ENCODE measurements around the gene IRF1.
A peak's percentile ranks its signal among the peaks of the same experiment; 100 is the strongest.
"Not testable (repeated sequence)": the region's sequence is repeated elsewhere in the genome, so short reads cannot be mapped to it uniquely, and the experiment has no call there.

Gene IRF1, protein sequence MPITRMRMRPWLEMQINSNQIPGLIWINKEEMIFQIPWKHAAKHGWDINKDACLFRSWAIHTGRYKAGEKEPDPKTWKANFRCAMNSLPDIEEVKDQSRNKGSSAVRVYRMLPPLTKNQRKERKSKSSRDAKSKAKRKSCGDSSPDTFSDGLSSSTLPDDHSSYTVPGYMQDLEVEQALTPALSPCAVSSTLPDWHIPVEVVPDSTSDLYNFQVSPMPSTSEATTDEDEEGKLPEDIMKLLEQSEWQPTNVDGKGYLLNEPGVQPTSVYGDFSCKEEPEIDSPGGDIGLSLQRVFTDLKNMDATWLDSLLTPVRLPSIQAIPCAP

GRCh38 chr5:132490484-132491367 lies at the start of gene IRF1:
Gene IRF1, minus strand, starts transcription at chr5:132490773. Its CDS starts 1,295 bp downstream, at chr5:132489478.
- DNase-seq = peak; percentile 96

DNA sequence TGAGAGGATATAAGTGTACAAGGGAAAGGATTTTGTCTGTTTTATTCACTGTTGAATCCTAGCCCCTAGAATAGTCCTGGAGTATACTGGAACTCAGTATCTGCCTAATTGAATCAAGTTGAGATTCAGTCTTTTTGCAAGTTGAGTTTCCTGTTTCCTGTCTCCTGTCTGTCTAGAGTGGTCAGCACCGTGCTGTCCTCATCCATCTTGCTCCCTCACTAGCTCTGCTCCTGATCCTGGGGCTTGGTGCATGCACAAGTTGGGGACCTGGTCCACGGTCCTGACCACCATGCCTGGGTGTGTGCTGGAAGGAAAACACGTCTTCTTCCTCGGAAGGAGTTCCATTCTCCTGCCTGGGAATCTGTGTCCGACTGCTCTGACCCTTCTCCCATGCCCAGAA lies 49.6 kb upstream of the IRF1 start:
- no peak for DNase-seq

- no peak for DNase-seq
These were observed 49.1 kb upstream of the IRF1 start for GRCh38 chr5:132539716-132540115.

GRCh38 chr5:132530946-132531345 lies 40.4 kb upstream of the IRF1 start:
- no peak for DNase-seq

- DNase-seq = no peak
These were observed 38.5 kb upstream of the IRF1 start for GRCh38 chr5:132528866-132529634.

- no peak for DNase-seq
These were observed 37.4 kb upstream of the IRF1 start for GRCh38 chr5:132528021-132528420.

DNA sequence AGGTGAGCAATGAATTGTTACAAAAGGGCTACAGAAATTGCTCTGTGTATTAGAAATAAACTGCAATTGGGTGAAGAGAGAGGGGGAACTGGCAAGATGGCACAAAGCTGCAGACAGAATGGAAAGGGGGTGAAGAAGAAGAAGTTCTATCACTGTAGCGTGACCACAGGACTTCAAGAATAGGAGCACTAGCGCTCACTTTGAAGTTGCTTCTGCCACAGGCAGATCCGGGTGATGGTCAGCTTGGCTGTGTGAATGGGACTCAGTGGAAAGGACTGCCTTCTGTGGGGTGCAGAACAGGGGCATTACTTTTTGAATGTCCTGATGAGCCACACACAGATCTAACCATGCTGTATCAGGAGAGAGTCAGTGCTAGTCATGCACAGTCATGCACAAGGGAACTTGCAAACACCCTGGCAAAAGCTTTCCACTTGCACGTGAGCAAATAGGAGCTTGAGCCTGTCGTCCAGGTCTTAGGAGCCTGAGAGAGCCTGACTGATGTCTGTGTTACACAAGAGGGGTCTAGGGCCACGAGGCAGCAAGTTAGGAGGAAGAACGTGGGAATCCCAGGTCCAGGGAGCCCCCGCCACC lies 36.5 kb upstream of the IRF1 start:
- DNase-seq = no peak

DNA sequence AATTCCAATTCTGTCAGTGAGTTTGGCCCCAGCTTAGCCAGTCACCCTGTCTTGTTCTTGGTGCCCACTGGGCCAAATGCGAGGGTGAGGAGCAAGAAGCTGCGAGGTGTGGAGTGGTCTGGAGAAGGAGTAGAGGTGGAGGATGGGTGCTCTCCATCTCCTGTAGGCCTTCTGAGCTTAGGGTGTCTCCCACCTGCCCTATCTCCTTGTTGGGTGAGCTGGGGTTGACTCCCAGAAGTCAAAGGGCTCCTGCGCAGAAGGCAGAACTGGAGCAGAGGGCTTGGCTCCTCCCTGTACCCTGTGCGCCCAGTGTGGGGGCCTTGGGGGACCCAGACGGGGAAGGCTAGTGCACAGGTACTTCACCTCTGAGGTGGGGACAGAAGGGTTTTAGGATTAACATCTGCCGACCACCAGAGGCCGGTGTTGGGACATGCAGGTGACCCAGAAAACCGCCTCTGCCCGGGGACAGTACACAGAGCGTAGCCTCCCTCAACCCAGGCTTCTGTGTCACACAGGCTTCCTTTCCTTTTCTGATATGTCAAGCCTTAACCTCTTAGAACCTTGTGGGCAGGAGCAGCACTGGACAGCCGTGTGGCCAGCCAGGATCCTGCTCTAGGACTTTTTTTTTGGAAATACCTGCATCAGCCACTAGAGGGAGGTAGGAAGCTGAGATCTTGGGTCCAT lies 35.9 kb upstream of the IRF1 start:
- DNase-seq = peak; percentile 50

DNA sequence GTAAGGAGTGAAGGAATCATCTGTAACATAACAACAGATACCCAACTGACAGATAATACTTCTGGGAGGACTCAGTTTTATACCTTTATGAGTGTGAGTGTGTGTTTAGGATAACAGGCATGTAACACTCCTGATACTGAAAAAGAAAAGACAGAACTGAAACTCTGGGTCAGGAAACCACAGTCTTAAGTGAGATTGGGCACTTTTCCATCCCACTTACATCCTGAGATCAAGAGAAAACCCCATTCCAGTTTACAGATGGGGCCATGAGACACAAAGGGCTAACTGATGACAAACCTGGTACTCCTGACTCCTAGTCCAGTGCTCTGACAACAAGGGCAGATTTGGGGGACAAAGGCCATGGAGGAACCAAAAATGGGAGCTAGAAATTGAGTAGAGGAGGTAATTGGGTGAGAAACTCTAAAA lies 34.7 kb upstream of the IRF1 start:
- DNase-seq = peak; percentile 2

- not testable (repeated sequence) for DNase-seq
These were observed 34.3 kb upstream of the IRF1 start for GRCh38 chr5:132524877-132525276.

DNA sequence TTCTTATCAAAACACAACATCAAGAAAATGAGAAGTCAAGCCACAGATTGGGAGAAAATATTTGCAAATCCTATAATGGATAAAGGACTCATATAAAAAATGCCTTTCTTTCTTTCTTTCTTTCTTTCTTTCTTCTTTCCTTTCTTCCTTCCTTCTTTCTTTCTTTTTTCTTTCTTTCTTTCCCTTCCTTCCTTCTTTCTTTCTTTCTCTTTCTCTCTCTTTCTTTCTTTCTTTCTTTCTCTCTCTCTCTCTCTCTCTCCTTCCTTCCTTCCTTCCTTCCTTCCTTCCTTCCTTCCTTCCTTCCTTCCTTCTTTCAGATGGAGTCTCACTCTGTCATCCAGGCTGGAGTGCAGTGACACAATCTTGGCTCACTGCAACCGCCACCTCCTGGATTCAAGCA lies 31.5 kb upstream of the IRF1 start:
- DNase-seq = not testable (repeated sequence)

GRCh38 chr5:132513618-132514336 lies 23.2 kb upstream of the IRF1 start:
- not testable (repeated sequence) for DNase-seq

GRCh38 chr5:132510076-132510475 lies 19.5 kb upstream of the IRF1 start:
- peak; percentile 91 for DNase-seq

DNA sequence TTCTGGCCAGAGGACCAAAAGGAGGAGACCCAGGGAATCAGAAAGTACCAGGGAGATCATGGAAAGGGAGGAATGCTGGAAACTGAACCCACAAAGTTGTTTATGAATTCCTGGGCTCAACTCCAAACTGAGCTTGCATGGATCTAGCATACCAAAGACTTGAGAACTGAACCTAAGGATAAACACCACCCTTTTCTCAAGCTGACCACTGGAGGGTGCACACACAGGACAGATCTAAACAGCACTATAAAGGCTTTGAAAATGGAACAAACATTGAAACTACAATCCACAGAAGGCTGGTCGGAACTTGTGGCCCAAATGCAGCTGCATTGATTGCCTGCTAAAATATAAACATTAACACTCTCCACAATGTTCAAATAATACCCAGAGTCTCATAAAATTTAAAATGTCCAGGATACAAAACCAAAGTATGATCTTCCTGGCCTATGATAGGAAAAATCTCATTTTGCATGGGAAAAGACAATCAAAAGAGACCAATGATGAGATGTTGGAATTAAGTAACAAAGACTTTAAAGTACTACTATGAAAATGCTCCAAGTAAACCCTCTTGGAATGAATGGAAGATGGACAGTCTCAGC lies 15.6 kb upstream of the IRF1 start:
- peak; percentile 96 for DNase-seq

GRCh38 chr5:132505641-132506040 lies 15.1 kb upstream of the IRF1 start:
- DNase-seq = peak; percentile 46

GRCh38 chr5:132504746-132505145 lies 14.2 kb upstream of the IRF1 start:
- no peak for DNase-seq

GRCh38 chr5:132503244-132503643 lies 12.7 kb upstream of the IRF1 start:
- no peak for DNase-seq

DNA sequence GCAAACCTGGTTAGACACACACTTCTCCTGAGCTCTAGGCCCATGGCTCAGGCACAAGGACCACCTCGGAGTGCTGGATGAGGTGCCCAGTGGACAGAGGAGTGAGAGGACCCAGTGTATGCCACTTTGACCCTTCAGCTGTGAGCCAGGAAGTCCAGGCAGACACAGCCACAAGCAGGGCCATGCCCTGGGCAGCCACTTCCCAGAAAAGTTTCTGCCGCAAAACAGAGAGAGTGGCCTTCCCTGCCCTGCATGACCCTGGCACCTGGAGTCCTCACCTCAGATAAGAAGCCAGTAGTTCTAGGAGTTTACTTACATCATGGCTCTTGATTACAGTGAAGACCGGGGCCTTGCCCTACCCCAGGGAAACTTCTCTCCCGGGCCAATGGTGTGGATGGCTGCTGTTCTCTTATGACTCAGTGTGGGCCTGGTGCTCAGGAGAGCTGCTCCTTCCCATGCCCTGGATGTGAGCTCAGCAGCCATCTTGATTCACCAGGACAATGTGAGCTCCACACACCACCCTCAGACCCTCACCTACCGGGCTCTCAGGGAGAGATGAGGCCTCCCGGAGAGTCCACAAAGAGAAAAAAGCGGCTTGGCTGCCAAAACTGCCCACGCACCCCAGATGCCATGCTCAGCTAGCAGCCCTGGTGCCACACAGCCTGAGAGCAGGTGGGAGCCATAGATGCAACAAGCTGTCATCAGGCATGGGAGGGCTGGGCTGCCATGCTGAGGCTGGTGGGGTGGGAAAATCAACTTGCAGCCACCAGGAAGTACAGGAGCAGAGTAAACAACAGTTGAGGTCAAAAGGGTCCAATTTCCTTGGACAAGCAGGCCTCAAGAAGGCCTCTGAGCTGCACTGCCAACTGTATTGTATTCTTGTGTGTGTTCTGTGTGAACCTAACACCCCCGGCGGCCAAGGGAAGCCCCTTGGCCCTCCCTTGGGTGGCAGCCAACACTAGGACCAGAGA lies 11.7 kb upstream of the IRF1 start:
- no peak for DNase-seq

DNA sequence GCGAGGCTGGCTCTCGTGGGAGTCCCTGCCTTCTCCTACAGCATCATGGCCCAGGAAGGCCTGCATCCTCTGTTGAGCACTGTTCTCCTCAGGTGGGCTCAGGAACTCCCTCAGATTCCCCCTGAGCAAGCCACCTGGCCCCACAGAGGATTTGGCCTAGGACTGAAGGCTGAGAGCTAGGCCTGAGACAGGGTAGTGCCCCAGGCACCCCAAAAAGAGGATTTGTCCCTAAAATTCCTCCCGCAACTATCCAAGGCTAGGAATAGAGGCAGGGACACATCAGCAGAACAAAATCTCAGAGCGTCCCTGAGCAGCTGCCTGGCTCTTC lies 11.0 kb upstream of the IRF1 start:
- no peak for DNase-seq
